ENCODE results near the gene ZFYVE21.

ZFYVE21 gene

DNA sequence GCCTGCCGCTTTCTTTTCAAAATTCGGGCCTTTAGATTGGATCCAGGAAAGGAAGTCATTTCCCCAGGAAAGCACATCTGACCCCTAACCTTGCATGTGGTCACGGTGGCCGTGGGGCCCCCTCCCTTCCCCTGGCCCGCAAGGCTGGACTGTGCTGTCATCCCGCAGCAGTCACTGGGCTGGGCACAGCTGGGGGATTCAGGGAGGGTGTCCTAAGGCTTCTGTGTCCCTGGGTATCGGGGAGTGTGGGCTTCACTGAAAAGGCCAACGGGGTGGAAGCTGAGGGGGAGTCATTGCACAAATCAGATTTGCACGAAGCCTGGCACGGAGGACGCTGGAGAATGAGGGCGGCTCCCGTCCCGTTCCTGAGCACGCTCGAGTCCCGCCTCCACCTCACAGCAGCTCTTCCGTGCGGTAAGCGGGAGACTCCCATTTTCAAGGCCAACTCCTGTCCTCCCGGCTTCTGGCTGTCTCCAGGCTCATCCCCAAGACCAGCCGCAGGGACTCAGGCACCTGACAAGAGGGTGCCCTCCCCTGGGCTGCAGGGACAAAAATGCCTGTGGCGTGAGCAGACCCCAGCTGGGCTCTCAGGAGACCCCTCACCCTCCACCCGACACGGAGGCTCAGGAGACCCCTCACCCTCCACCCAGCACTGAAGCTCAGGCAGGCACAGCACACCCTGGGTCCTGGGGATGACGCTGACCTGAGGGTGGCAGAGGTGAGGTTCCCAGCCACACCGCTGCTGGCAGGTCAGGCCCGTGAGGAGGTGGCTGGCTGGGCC is 9.9 kb upstream of the ZFYVE21 start:
- DNase-seq (ENCODE audit: low read depth), result no peak

DNA sequence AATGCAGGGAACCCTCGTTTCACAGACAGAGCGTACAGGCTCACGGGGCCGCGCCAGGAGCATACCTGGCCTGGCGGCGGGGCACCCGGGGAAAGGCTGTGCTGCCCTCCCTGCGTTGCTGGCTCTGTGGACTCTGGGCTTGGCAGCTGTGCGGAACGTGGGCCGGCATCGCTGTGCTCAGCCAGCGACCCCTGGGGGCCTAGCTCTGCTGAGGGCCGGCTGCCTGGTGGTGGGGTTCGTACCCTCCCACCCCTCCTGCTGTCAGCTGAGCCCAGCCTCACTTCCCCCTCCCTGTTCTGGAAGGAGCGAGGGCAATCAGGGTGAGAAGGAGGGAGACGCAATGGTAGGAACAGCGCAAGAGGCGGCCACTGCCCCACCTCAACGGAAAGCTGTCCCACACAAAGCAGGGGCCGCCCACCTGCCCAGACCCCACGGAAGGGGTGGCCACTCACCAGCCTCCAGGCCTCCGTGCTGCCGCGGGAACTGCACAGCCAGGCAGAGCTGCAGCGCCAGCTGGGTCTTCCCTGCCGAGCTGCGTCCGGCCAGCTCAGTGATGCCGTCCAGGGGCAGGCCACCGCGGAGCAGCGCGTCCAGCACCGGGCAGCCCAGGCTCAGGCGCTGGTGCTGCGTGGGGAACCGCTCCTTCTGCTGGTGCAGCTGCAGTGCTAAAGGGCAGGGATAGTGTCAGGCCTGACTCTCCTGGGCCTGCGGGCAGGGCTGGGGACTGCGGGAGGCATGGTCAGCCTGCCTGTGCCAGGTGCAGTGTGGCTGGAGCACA is 8.9 kb upstream of the ZFYVE21 start:
- no peak for DNase-seq (ENCODE audit: low read depth)

DNA sequence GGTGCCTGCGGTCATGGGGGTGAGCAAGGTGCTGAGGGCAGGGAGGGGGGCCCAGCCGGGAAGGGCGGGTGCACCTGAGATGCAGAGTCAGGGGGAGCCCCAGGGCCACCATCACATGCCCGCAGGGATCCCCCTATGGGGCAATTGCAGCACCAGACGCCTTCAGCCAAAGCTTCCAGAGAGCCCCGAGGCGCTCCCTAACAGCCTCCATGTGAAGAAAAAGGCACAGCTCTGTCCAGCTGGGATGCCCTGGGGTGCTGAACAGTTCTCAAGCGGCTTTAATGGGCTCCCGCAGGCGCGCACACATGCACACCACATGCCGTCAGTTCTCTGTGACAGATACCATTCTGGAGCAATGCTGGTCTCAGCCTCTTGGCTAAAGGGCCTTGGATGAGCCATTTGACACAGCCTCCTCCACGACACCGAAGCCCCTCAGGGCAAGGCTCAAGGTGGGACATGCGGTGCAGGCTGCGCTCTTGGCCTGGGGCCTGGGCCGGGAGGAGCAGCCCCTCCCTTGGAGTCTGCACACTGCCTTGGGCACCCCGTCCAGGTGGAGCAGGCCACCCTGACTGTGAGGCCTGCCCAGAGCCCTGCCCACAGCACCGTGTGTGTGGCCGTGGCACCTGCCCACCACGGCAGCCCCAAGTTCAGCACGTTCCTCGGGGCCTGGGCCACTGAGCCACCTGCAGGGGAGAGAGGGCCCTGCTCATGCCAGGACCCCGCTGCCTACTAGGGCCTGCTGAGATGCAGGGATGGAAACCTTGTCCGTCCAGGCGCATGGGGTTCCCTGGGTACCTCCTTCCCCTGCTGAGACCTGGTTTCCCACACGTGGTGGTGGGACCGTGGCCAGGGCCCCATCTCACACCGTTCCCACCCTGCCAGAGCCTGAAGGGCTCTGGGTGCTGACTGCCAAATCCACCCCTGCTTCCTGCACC is 8.0 kb upstream of the ZFYVE21 start:
- DNase-seq (ENCODE audit: low read depth), result no peak

DNA sequence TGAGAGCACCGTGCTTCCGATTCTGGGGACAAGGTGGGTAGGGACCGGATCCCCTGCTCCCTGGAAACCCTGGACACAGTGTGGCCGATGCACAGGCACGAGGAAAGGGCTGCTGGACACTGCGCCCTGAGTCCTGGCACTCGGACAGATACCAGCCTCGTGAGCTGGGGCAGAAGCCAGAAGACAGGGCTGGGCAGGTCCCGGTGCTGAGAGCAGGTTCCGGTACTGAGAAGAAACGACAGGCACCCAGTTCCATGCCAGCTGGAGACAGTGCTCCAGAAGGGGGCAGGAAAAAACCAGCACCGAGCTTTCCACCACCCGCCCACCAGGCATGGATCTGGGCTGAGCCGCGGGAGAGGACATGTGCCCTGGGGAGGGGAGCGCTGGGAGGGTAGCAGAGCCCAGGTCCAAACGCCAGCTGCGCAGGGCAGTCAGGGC is 6.8 kb upstream of the ZFYVE21 start:
- no peak for DNase-seq (ENCODE audit: low read depth)

DNA sequence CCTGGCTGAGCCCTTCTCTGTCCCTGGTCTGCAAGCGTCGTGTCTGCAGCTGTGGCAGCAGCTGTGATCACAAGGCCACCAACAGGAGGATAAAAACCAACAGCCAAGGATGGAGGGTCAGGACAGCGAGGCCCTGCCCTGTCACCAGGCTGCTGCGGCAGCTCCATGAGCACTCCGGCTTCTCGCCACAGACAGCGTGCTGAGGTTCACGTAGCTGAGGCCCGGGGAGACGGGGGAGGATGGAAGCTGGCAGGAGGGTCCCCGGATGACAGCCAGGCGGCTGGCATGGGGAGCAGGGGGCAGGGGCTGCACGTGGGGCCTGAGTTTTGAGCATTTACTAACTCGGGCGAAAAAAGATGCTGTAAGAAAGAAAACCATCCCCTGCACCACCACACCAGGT is 5.8 kb upstream of the ZFYVE21 start:
- DNase-seq (ENCODE audit: low read depth), result no peak

DNA sequence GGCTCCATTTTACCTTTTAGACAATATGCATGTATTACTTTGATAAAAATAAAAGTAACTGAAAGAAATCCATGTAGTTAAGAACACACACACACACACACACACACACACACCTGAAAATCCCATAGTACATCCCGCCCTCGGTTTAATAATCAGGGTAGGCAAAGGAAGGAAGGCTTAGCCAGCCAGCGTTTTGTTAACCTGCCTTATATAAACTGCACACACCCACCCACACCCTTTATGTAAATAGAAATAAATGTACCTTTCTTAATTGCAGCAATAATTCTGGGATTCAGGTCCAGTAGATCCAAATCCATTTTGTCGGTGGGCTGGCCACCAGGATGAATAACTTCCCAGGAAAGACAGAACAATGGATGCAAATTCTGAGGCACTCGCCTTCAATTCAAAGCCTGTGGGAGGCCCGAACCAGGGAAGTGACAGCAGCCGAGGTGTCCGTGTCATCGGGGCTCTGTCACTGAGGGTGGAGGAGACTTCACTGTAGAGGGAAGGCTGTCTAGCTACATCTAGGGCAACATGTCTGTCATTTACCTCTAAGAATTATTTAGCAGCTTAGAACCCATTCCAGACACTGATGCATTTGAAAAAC is 4.7 kb upstream of the ZFYVE21 start:
- no peak for DNase-seq (ENCODE audit: low read depth)

DNA sequence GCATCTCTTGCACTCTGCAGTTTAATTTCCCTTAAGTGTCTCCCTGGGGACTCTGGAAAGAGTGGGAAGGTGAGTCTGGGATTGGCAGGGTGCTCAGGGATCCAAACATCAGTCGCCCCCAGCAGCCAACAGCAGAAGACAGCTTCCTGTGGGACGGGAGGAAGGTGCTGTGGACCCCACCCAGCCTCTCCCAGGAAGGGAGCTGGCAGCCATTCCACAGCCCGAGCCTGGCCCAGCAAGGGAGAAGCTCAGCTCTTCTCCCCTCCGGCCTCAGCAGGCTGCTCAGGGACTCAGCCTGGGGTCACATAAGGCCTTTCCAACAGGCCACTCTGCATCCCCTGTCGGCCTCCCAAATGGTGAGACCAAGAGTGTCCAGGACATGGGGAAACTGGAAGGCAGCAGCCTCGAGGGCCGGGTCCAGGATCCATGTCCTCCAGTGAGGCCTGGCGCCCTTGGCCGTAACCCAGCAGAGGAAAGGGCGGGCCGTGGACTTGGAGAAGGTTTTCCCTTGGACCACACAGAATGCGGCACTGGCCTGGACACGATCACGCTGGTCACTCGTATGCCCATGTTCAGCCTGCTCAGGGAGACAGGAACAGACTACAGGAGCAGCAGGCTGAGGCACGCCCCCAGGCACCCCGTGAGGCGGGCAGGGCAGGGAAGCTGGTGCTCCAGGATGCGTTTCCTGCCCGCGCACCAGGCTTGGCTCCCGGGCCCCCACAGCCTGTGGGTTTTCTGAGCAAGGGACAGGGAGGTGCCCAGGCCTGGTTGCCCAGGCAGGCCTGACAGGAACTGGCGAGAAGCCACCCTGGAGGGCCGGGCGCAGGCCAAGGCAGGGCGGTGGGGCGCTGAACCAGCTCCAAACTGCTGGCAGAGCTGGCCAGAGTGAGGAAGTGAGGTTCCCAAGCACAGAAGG is 3.8 kb upstream of the ZFYVE21 start:
- peak; percentile 78 for DNase-seq (ENCODE audit: low read depth)

DNA sequence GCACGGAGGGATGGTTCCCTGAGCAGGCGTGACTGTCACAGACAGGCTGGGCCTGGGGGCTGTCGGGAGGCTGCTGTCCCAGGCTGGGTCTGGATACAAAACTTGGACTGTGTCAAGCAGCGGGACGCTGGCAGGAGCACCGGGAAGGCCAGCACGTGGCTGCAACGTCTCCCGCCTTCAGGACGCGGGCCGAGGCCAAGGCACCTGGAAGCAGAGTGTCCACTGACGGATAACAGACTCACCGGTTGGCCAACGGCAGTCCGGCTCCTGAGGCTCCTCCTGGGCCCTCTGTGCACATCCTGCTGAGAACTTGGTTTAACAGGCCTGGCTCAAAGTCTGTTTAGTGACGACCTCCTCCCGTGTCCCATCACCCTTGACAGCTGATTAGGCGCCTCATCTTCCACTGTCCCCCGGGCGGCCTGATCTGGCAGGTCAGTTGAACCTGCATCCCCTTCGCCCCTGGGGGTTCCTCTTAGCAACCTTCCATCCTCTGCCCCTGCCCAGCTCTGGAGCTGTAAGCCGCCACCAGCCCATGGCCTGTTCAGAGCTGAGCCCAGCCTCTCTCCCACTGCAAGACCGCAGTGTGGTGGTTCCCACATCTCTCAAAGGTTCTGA is 2.9 kb upstream of the ZFYVE21 start:
- no peak for DNase-seq (ENCODE audit: low read depth)

DNA sequence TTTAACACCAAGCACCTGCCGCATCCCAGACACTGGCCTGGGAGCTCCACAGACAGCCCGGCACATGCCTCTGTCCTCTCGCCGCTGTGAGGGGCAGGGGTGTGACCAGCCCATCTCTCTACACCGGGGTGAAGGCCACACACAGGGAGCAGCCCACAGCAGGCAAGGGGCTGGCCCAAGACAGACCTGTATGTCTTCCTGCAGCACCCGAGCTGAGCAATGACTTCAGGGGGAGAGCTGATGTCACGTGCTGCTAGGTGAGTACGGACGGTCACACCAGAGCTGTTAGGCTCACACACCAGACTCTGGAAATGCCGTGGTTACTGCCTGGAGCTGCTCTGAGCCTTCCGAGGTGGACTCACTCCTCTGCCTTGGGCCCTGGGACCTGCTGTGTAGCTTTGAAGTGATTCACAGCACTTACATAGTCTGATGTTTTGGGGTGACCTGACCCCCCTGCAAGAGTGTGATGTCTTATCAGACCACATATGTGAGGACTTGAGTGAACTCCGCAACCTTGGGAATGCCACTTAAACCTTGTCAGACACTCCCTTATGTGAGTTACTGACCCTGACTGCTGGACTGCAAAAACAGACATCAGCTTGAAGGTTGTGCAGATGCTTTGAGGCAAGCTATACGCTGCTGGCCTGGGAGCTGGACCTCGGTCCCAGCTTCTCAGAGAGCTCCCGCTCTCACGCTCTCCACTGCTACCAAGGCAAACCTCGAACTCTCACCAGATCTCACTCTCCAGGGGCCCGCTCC is 2.1 kb upstream of the ZFYVE21 start:
- no peak for DNase-seq (ENCODE audit: low read depth)

DNA sequence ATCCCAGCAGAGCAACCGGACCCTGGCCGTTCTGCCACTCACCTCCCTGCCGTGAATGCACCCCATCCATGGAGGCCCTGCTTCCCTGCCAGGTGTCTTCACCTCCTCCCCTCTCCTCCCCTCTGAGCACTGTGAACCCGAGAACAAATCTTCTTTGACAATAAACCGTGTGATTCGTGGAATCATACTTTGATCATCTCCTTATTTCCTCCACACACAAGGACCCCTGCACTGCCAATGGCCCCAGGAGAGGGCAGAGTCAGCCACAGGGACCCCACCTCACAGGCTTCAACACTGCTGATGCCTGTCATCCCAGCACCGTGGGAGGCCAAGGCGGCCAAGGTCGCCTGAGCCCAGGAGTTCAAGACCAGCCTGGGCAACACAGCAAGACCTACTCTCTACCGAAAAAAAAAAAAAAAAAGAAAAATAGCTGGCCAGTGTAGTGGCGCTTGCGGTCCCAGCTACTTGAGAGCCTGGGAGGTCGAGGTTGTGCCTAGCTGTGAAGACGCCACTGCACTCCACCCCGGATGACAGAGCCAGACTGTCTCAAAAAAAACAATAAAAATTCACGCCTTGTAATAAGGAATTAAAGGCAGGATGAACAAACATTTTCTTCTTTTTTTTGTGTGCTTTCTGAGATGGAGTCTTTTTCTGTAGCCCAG is 1.4 kb upstream of the ZFYVE21 start:
- no peak for DNase-seq (ENCODE audit: low read depth)

DNA sequence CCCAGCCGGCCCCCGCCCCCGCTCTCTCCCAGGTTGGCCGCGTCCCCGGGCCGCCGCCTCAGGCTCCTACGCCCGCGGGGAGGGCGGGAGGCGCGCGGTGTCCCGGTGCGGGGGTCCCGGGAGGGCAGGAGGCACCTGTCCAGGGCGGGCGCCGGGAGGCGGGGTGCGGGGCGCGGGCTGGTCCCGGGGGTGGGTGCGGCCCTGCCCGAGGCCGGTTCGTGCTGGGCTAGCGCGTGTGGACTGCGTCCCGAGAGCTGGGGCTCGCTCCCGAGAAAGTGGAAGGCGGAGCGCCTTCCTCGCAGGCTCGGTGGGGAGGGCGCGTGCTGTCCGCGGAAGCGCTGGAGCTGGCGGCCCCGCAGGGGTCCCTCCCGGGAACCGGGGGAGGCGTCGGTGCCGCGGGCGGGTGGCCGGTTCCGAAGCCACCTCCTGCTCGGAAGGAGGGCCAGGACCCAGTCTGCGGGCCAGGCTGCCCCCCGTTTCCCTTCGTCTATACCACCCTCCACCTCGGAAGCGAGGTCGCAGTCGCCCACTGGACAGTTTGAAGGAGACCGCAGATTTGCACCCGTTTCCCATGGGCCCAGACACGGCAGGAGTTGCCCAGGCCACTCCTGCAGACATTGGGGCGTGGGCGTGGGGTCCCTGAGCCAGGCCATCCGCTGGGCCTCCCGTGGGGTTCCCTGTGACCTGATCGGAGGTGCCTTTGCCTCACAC is 636 bp downstream of the ZFYVE21 start:
- no peak for DNase-seq (ENCODE audit: low read depth)

DNA sequence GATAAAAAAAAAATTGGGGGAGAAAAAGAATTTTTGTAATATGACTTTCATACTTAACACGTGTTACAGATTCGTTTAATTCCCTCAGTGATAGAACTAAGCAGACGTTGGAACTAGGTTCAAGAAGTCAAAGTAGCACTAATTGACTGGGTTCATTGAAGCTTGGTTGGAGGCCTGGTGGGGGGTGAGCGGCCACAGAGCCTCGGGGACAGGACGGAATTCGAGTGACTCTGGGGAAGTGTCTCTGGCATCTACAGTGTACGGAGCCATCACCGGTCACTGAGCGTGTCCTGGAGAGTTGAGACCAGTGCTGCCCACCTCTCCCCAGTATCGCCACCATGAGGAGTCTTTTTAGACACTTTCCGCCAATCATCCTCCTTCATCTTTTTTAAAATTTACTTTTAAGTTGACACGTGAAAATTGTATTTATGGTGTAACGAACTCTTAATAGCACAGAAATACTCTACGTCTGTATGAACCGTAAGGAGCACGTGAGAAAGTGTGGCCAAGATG is 1.3 kb downstream of the ZFYVE21 start:
- no peak for DNase-seq (ENCODE audit: low read depth)

DNA sequence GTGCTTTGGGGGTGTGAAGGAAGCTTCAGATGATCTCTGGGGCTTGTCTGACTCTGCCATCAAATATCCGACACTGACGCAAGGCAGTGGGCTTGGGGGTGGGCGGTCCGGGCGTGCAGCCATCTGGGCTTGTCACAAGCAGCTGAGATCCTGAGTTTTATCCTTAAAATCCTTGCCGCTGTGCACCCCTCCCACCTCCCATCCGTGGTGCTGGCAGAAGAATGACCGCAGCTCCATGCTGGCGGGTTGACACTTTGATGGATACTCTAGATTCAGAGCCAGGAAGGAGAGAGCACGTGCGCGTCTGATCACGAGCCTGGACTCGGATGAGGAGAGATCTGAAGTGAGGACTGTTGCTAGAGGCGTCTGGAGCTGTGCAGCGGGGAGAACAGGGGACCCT is 3.0 kb downstream of the ZFYVE21 start:
- DNase-seq (ENCODE audit: low read depth), result no peak

DNA sequence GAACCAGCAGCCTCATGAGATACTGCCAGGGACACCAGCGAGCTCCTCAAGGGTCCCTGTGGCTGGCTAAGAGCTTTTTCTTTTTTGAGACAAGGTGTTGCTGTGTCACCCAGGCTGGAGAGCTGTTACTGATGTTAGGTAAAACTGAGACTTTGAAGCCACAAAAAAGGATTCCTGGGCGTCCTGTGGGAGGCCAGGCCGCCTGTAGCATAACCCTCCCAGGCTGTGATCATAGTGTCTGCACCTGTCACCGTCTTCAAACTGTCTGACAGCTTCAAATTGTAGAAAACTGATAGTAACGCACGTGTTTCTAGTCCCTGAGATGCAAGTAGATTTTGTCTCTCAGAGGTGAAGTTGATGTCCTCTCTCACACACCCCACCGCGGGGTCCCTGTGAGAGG is 4.1 kb downstream of the ZFYVE21 start:
- DNase-seq (ENCODE audit: low read depth), result no peak

DNA sequence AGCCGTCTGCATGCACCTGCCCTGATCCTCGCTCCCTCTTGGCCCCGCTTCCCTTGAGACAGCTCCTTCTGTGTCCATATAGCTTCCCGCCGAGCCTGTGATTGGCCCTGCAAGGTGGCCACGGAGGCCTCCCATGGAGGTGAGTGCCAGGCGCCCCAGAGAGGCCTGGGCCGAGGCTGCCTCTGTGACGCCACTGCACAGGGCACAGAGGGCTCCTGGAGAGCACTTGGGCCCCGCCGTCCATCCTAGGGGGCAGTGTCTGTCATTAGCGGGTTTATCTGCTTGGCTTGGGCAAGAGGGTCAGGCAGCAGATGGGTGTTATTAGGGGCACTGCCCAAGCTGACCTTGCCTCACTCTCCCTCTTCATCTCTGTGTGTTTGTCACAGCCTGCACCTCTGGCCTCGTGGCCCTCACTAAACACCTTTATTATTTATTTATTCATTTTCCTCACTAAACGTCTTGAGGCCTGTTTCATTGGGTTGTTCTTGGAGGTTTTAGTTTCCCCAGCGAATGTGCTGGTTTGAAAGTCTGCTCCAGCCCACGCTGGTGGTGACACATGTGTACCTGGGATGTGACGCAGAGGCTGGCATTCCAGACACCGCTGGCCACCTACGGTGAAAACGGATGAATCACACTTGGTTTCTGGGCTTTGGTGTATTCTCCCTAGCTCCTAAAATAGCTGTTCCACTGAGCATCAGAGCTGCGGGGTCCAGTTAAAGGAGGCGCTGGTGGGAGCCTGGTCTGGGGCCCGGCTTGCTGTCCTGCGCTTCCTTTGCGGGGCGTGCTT is 5.9 kb downstream of the ZFYVE21 start:
- no peak for DNase-seq (ENCODE audit: low read depth)

DNA sequence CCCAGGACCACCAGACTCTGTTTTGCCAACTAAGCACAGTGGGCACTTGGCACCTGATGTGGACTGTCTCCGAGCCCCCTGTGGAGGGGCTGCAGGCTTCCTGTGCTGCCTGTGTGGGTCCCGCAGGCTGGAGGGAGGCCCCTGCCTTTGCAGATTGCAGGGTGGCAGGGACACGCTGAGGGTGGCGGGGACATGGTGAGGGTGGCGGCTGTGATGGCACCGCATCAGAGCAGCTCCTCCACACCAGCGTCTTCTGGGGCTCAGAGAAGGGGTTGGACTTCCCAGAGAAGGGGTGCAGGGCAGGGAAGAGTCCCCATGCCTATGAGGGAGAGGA is 8.1 kb downstream of the ZFYVE21 start:
- no peak for DNase-seq (ENCODE audit: low read depth)

DNA sequence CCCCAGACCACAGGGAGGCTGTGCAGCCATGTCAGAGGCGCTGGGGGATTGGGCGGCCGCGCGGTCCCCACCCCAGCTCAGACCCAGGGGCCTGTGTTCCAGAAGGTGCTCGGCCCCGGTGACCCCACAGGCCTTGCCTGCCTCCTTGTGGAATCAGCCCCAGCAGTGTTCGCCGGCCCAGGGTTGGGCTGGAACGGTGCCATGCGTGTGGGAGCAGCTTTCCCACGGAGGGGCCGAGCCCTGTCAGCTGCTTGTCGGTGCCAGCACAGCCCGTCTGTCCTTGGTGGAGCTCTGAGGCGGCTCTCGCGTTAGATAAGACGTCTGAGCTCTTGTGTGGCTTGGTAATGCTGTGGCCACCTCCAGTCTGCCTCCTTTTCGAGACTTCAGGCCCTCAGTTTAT is 8.5 kb downstream of the ZFYVE21 start:
- no peak for DNase-seq (ENCODE audit: low read depth)
